HG02798 (cell line): ENCODE measurements around the gene CALCOCO2.
A peak's percentile ranks its signal among the peaks of the same experiment; 100 is the strongest.
"Not testable (repeated sequence)": the region's sequence is repeated elsewhere in the genome, so short reads cannot be mapped to it uniquely, and the experiment has no call there.

Source experiments
- ATAC-seq: cut with Tn5 transposase; IDR thresholded peaks from one replicate; pipeline ENCODE4 v1.9.1; 2021; ENCODE audit warnings: mild to moderate bottlenecking; ENCODE audit not compliant: unreplicated experiment, poor library complexity

Gene CALCOCO2

GRCh38 chr17:48871551-48872351, 40.9 kb downstream of the CALCOCO2 start:
- no peak for ATAC-seq

- ATAC-seq = not testable (repeated sequence)
Observed at GRCh38 chr17:48872409-48872808, 41.6 kb downstream of the CALCOCO2 start.

GRCh38 chr17:48873209-48873608, 42.4 kb downstream of the CALCOCO2 start:
- no peak for ATAC-seq

- no peak for ATAC-seq
Observed at GRCh38 chr17:48873696-48874443, 43.0 kb downstream of the CALCOCO2 start.

GRCh38 chr17:48878920-48879898, 48.4 kb downstream of the CALCOCO2 start:
- peak; percentile 56 for ATAC-seq

- ATAC-seq = no peak
Observed at GRCh38 chr17:48882272-48882671, 51.4 kb downstream of the CALCOCO2 start.

GRCh38 chr17:48883171-48883570, 52.3 kb downstream of the CALCOCO2 start:
- ATAC-seq = no peak

GRCh38 chr17:48890086-48890485, 59.3 kb downstream of the CALCOCO2 start:
- ATAC-seq = no peak

- ATAC-seq = no peak
Observed at GRCh38 chr17:48892940-48893645, 62.3 kb downstream of the CALCOCO2 start.

- ATAC-seq = no peak
Observed at GRCh38 chr17:48893646-48894508, 63.0 kb downstream of the CALCOCO2 start.

GRCh38 chr17:48894886-48895285, 64.1 kb downstream of the CALCOCO2 start:
- no peak for ATAC-seq

GRCh38 chr17:48901241-48901640, 70.4 kb downstream of the CALCOCO2 start:
- ATAC-seq = no peak

- ATAC-seq = no peak
Observed at GRCh38 chr17:48903401-48903800, 72.6 kb downstream of the CALCOCO2 start.

GRCh38 chr17:48904428-48904827, 73.6 kb downstream of the CALCOCO2 start:
- no peak for ATAC-seq

GRCh38 chr17:48905987-48906515, 75.2 kb downstream of the CALCOCO2 start:
- ATAC-seq = no peak

- no peak for ATAC-seq
Observed at GRCh38 chr17:48907713-48908046, 76.8 kb downstream of the CALCOCO2 start.

GRCh38 chr17:48908047-48908843, 77.4 kb downstream of the CALCOCO2 start, which contains the start of gene UBE2Z:
Gene UBE2Z, plus strand, starts transcription at chr17:48908407. Its CDS starts 97 bp downstream, at chr17:48908504.
- ATAC-seq = peak; percentile 86

- peak; percentile 45 for ATAC-seq
Observed at GRCh38 chr17:48908853-48909394, 78.1 kb downstream of the CALCOCO2 start.
